ENCODE measurements around the gene METTL16. TPM values are rescaled to one million over a fixed set of nuclear protein-coding genes. Genes with fewer than 3 reads are reported as not detected.

Gene METTL16
- polyA plus RNA-seq, 3 donors, result 33.8 to 38.2 (median 35.3) TPM

DNA sequence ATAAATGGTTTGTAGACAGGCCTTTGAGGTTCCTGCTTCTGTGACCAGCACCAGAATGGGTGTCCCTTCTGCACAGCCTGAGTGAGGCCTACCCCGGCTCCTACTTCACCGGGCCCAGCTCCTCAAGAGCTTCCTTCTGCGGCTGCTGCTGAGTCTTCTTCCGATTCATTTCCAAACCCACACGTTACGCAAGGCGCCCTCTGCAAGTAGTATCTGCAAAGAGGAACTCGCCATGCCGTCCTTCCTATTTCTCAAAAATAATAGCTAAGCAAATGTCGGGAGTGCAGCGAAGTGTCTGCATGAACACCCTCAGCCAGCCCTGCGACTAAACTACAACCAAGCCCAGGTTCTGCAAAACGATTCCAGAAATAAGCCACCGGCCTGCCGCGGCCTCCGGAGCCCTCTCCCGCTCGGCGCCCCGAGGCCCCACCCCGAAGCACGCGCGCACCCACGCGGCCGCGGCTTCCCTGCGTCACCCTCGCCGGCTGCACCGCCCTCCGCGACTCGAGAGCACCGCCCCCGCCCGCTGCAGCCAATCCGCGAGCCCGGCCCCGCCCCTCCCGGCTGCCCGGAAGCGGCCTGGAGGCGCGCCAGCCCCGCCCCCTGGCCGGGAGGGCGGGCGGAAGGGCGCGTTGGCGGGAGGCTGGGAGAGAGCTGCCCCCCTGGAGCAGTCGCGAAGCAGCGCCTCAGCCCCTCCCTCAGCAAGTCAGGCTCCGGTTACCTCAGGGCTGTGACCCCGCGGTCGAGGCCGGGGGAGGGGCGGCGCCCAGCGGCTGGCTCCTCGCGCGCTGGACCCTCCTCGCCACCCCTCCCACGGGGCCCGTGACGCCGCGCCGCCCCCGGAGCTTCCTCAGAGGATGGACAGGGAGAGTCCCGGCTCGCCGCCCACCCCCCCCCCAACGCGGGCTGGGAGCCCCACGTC is 119.2 kb downstream of the METTL16 start:
- DNase-seq (ENCODE audit: extremely low read depth in 1 of 11, low read depth in 9 of 11, low spot score in 4 of 11), result peak; percentile 69 to 95 (median 91)

- DNase-seq (ENCODE audit: extremely low read depth in 1 of 11, low read depth in 9 of 11, low spot score in 4 of 11), result no peak
These were observed 120.0 kb downstream of the METTL16 start for GRCh38 chr17:2391597-2392251.

DNA sequence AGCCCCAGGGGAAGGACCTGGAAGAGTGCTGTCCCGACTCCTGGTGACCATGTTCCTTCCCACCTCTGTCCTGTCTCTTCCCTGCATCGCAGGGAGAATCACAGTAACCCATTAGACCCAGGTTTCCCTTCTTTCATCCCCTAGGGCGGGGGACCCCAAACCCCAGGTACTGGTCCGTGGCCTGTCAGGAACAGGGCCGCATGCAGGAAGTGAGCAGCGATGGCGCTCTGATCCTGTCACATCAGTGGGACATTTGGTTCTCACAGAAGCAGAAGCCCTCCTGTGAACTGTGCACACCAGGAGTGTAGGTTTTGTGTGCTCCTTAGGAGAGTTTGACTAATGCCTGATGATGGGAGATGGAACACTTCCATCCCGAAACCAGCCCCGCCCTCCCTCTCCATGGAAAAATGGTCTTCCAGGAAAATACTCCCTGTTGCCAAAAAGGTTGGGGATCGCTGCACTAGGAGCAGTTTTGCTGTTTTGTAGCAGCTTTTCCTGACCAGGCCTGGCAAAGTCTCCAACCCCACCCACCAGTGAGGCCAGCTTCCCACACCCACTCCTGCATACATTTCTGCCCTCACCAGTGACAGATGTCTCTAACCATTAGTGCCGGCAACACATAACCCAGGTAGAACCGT is 121.4 kb downstream of the METTL16 start:
- no peak for DNase-seq (ENCODE audit: extremely low read depth in 1 of 11, low read depth in 9 of 11, low spot score in 4 of 11)

DNA sequence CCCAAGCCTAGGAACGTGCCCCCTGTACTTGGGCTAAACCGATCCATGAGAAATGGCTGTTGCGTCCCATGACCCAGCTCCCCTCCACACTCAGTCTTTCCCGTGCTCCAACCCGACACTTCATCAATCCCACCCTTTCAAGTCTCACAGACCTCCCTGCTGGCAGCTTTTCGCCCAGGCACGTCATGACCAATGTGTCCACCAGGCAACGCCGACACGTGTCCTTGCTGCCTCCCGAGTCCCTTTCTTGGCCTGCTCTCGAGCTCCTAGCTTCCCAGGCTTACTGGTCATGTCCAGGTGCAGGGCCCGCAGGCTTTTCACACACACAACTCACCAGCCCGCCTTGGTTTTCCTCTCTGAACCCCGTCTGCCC is 123.0 kb downstream of the METTL16 start:
- DNase-seq (ENCODE audit: extremely low read depth in 1 of 11, low read depth in 9 of 11, low spot score in 4 of 11), result no peak

GRCh38 chr17:2388020-2388682 is 123.5 kb downstream of the METTL16 start:
- DNase-seq (ENCODE audit: extremely low read depth in 1 of 11, low read depth in 9 of 11, low spot score in 4 of 11), result no peak

- no peak for DNase-seq (ENCODE audit: extremely low read depth in 1 of 11, low read depth in 9 of 11, low spot score in 4 of 11)
These were observed 124.3 kb downstream of the METTL16 start for GRCh38 chr17:2387086-2388019.

DNA sequence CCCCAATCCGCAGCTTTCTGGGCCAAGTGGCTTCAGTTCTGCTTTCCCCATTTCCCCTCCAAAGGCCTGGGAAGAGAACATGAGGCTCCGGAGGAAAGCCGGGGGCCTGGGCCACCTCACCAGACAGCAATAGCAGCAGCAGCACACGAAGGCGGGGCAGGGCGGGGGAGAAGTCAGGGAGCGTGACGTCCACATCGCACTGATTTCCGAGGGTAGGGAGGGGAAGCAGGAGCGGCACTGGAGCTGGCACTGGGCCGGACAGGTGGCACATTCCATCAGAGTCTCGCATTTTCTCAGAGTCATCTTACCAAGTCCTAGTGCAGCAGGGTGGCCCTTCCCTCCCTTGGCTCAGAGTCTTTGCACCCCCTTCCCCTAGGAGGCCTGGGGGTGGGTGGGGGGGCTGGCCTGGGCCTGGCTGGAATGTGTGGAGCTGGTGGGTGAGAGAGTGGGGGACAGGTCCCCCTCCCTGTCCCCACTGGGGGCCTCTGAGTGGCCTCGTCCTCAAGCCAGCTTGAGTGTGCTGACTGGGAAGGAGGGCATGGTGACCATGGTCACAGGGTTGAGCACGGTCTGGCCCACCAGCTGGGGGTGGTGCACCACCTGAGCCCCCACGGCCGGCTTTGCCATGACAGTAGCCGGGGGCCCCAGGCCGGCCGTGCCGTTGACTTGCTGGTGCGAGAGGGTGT is 125.1 kb downstream of the METTL16 start:
- DNase-seq (ENCODE audit: extremely low read depth in 1 of 11, low read depth in 9 of 11, low spot score in 4 of 11), result peak in 7 of 11 donors; percentile 68 to 89 (median 81)

GRCh38 chr17:2385240-2386210 is 126.2 kb downstream of the METTL16 start:
- DNase-seq (ENCODE audit: extremely low read depth in 1 of 11, low read depth in 9 of 11, low spot score in 4 of 11), result no peak

DNA sequence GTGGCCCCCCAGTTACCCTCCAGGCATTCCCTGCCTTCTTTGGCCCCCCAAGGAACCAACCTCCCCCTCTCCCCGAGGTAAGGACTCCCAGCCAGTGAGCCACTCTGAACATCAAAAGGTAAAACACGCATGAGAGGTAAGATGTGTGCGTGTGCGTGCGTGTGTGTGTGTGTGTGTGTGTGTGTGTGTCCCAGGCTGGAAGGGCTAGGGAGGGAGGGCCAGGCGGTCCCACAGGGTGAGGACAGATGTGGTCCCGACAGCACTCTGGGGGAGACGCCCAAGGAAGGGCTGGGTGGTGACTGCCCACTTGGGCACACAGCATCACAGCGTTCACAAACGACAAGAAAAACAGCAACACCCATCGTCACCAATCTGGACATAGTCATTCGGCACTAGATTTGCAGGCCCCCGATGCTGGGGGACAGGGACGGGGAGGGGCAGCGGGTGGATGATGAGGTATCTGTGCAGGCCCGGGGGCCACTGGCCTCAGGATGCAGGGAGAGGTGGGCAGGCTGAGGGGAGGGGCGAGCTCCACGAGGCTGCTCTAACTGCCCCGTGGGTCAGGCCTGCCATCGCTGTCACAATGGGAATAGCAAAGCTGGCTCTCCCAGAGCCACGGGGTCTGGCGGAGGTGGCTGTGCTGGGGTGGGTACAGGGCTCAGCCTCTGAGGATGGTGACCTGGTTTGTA is 127.1 kb downstream of the METTL16 start:
- DNase-seq (ENCODE audit: extremely low read depth in 1 of 11, low read depth in 9 of 11, low spot score in 4 of 11), result no peak

- no peak for DNase-seq (ENCODE audit: extremely low read depth in 1 of 11, low read depth in 9 of 11, low spot score in 4 of 11)
These were observed 128.0 kb downstream of the METTL16 start for GRCh38 chr17:2383628-2384167.

DNA sequence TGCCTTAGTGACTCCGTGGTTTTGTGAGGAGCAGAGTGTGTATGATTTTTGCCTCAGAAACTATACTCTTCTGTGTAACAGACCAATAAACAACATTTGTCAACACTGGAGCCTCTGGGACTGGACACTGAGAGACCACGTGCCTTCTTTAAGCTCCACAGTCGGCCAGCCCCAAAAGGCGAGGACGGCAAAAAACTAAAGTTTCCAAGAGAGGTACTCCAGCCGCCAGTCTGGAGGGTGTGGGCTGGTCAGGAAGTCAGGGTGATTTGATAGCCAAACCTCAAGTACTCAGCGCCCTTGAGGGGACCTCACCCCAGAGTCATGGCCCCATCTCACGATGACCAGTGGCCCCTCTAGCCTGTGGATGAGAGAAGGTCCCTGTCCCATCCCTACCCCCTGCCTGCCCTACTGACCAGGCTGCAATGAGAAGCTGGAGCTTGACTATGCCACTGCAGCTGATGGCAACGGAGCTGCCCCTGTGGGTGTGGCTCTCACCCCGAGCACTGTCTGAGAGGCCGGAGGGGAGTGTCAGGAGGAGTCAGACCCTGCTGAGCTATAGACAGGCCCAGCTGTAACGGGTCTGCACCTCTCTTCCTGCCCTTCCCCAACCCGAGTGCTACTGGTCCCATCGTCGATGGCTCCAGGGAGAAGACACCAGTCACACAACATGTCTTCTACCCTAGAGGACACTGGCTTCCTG is 130.6 kb downstream of the METTL16 start:
- no peak for DNase-seq (ENCODE audit: extremely low read depth in 1 of 11, low read depth in 9 of 11, low spot score in 4 of 11)

GRCh38 chr17:2380226-2380922 is 131.3 kb downstream of the METTL16 start:
- no peak for DNase-seq (ENCODE audit: extremely low read depth in 1 of 11, low read depth in 9 of 11, low spot score in 4 of 11)

GRCh38 chr17:2379489-2380225 is 132.0 kb downstream of the METTL16 start:
- DNase-seq (ENCODE audit: extremely low read depth in 1 of 11, low read depth in 9 of 11, low spot score in 4 of 11), result no peak

GRCh38 chr17:2378905-2379304 is 132.8 kb downstream of the METTL16 start:
- no peak for DNase-seq (ENCODE audit: extremely low read depth in 1 of 11, low read depth in 9 of 11, low spot score in 4 of 11)

Measured in renal cortex interstitium (tissue), 11 donors.